Mesothelial cell of epicardium (in vitro differentiated cells): Measurements from ENCODE around the gene PTPRG. TPM values are rescaled to one million over a fixed set of nuclear protein-coding genes. Genes with fewer than 3 reads are reported as not detected.

Experiments
- DNase-seq, 2 experiments: peaks; one replicate each; pipeline ENCODE4 v3.0.0; 2021; ENCODE audit warnings: low spot score in 2 of 2; ENCODE audit not compliant: unreplicated experiment in 2 of 2
- H3K27ac Mint-ChIP-seq: 2 replicates; pipeline ENCODE4 v1.8.0; 2021; ENCODE audit warnings: mixed read lengths
- H3K27me3 Mint-ChIP-seq: 2 replicates; pipeline ENCODE4 v1.8.0; 2021; ENCODE audit warnings: low read depth, mixed read lengths
- H3K36me3 Mint-ChIP-seq: 2 replicates; pipeline ENCODE4 v1.8.0; 2021; ENCODE audit warnings: mixed read lengths
- H3K4me1 Mint-ChIP-seq: 2 replicates; pipeline ENCODE4 v1.8.0; 2021; ENCODE audit warnings: mixed read lengths
- H3K4me3 Mint-ChIP-seq: 2 replicates; pipeline ENCODE4 v1.8.0; 2021; ENCODE audit warnings: mild to moderate bottlenecking, moderate library complexity, mixed read lengths
- H3K9me3 Mint-ChIP-seq: 2 replicates; pipeline ENCODE4 v1.8.0; 2021; ENCODE audit warnings: mixed read lengths
- CTCF ChIP-seq: fragments of 200-600 bp; sonication (generic); IDR thresholded peaks from one replicate; pipeline ENCODE4 v1.5.0; 2021; ENCODE audit warnings: antibody characterized with exemption; ENCODE audit not compliant: unreplicated experiment
- total RNA-seq: library from RNA; stranded (reverse); gene quantifications from 3 replicates; pipeline ENCODE4 v1.2.1, GENCODE V29; 2021

PTPRG gene
- total RNA-seq, 1 donor from 2014 or later: 40.4 TPM

GRCh38 chr3:61685755-61686154, 124.4 kb downstream of the PTPRG start:
- no peaks in the 10 kb centered on the region for H3K36me3 Mint-ChIP-seq
- no peaks in the 10 kb centered on the region for H3K27me3 Mint-ChIP-seq
- no peak overlapping the region for H3K27ac Mint-ChIP-seq
- DNase-seq: no peak
- peaks cover 6% of the 10 kb centered on the region for H3K4me1 Mint-ChIP-seq
- H3K9me3 Mint-ChIP-seq: no peaks in the 10 kb centered on the region
- H3K4me3 Mint-ChIP-seq: no peak overlapping the region
- no peak for TF ChIP-seq CTCF

GRCh38 chr3:61686228-61686648, 124.9 kb downstream of the PTPRG start:
- no peaks in the 10 kb centered on the region for H3K27me3 Mint-ChIP-seq
- H3K36me3 Mint-ChIP-seq: no peaks in the 10 kb centered on the region
- peaks cover 6% of the 10 kb centered on the region for H3K4me1 Mint-ChIP-seq
- no peaks in the 10 kb centered on the region for H3K9me3 Mint-ChIP-seq
- H3K27ac Mint-ChIP-seq: no peak overlapping the region
- DNase-seq: no peak
- no peak for TF ChIP-seq CTCF
- no peak overlapping the region for H3K4me3 Mint-ChIP-seq

- Mint-ChIP-seq H3K27ac (no peak overlapping the region), H3K27me3 (no peaks in the 10 kb centered on the region), H3K4me3 (no peak overlapping the region), H3K36me3 (no peaks in the 10 kb centered on the region), H3K4me1 (peaks cover 6% of the 10 kb centered on the region), H3K9me3 (no peaks in the 10 kb centered on the region)
- TF ChIP-seq CTCF: no peak
- no peak for DNase-seq
Observed at GRCh38 chr3:61687206-61687605, 125.8 kb downstream of the PTPRG start.

GRCh38 chr3:61687663-61688306, 126.4 kb downstream of the PTPRG start:
- no peak for DNase-seq
- TF ChIP-seq CTCF: no peak
- no peak overlapping the region for H3K27ac Mint-ChIP-seq
- peaks cover 6% of the 10 kb centered on the region for H3K4me1 Mint-ChIP-seq
- no peaks in the 10 kb centered on the region for H3K9me3 Mint-ChIP-seq
- H3K36me3 Mint-ChIP-seq: no peaks in the 10 kb centered on the region
- H3K27me3 Mint-ChIP-seq: no peaks in the 10 kb centered on the region
- H3K4me3 Mint-ChIP-seq: no peak overlapping the region

- Mint-ChIP-seq H3K4me1 (peaks cover 6% of the 10 kb centered on the region), H3K27me3 (no peaks in the 10 kb centered on the region), H3K36me3 (no peaks in the 10 kb centered on the region), H3K27ac (no peak overlapping the region), H3K9me3 (no peaks in the 10 kb centered on the region), H3K4me3 (no peak overlapping the region)
- no peak for DNase-seq
- no peak for TF ChIP-seq CTCF
Observed at GRCh38 chr3:61688307-61688984, 127.1 kb downstream of the PTPRG start.
